ENCODE measurements around the gene ATP8A2. TPM values are rescaled to one million over a fixed set of nuclear protein-coding genes. Genes with fewer than 3 reads are reported as not detected.

ATP8A2 gene
- total and polyA plus RNA-seq, 5 donors = 0.09 to 0.65 (median 0.22) TPM

GRCh38 chr13:25731037-25731436 lies 359.3 kb downstream of the ATP8A2 start:
- DNase-seq (no peak), ATAC-seq (no peak)
- no peaks in the 10 kb centered on the region for H3K4me1 ChIP-seq (ENCODE audit: control insufficient read depth, insufficient read depth, low read length)
- 81% methylated on average over 4 of the region's 4 CpGs for WGBS
- H3K27ac ChIP-seq (ENCODE audit: low read length) = no peak overlapping the region
- intact Hi-C loops (cut with DNase I) = no loop called here
- H3K27me3 ChIP-seq (ENCODE audit: control insufficient read depth, insufficient read depth) = no peaks in the 10 kb centered on the region
- no peaks in the 10 kb centered on the region for H3K9me3 ChIP-seq (ENCODE audit: control insufficient read depth, low read length)
- no peak overlapping the region for H3K4me3 ChIP-seq (ENCODE audit: low read length)

DNA sequence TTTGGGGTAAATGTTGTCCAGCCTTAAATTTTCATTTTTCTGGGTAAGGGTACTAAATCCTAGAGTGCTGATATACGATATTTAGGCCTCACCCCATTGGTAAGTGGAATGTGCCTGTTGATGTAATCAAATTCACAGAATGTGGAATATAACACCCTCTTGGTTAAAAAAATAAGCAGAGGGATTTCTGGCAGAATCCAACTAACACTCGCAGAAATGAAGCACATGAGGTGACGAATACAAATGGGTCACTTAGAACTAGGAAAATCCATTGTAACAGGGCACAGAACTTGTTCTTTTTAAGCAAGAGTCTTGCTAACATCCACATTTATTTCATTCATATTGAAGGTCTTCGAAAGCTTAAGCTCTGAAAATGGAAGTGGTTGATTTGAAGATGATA lies 359.8 kb downstream of the ATP8A2 start:
- DNase-seq = no peak
- H3K27ac ChIP-seq (ENCODE audit: low read length) = no peak overlapping the region
- WGBS = 84% methylated on average over 4 of the region's 4 CpGs
- no peaks in the 10 kb centered on the region for H3K27me3 ChIP-seq (ENCODE audit: control insufficient read depth, insufficient read depth)
- no peak overlapping the region for H3K4me3 ChIP-seq (ENCODE audit: low read length)
- H3K9me3 ChIP-seq (ENCODE audit: control insufficient read depth, low read length) = no peaks in the 10 kb centered on the region
- intact Hi-C loops (cut with DNase I) = no loop called here
- H3K4me1 ChIP-seq (ENCODE audit: control insufficient read depth, insufficient read depth, low read length) = no peaks in the 10 kb centered on the region
- no peak for ATAC-seq

- WGBS = 46% methylated on average over 7 of the region's 7 CpGs
- no peak for DNase-seq
- Histone ChIP-seq H3K9me3 (ENCODE audit: control insufficient read depth, low read length) (no peaks in the 10 kb centered on the region), H3K4me1 (ENCODE audit: control insufficient read depth, insufficient read depth, low read length) (no peaks in the 10 kb centered on the region), H3K4me3 (ENCODE audit: low read length) (no peak overlapping the region), H3K27ac (ENCODE audit: low read length) (no peak overlapping the region), H3K27me3 (ENCODE audit: control insufficient read depth, insufficient read depth) (no peaks in the 10 kb centered on the region)
- no peak for ATAC-seq
- intact Hi-C loops (cut with DNase I) = no loop called here
These were observed 360.5 kb downstream of the ATP8A2 start for GRCh38 chr13:25732111-25732865.

DNA sequence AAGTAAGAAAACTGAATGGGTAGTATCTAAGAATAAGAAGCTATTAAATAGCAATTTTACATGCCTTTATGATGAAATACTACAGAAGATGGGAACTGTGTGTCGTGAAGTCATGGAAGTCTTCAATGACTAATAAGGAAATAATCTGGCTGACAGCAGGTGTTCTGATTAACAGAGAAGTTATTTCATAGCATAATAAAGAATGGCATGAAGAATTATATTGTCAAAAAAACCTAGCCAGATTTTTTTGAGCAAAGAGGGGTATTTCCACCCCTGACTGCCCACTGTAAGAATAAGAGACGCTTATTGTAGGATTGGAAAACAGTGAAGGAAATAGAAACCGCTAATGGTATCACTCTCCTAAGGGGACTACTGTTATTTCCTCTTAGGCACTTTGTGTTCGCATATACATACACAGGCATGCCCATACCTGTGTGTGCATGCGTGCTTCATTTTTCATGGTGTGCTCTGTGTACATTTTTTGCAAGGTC lies 361.3 kb downstream of the ATP8A2 start:
- intact Hi-C loops (cut with DNase I) = no loop called here
- DNase-seq (no peak), ATAC-seq (no peak)
- no peaks in the 10 kb centered on the region for H3K4me1 ChIP-seq (ENCODE audit: control insufficient read depth, insufficient read depth, low read length)
- 85% methylated on average over 5 of the region's 5 CpGs for WGBS
- H3K9me3 ChIP-seq (ENCODE audit: control insufficient read depth, low read length) = no peaks in the 10 kb centered on the region
- no peak overlapping the region for H3K27ac ChIP-seq (ENCODE audit: low read length)
- no peak overlapping the region for H3K4me3 ChIP-seq (ENCODE audit: low read length)
- H3K27me3 ChIP-seq (ENCODE audit: control insufficient read depth, insufficient read depth) = no peaks in the 10 kb centered on the region

DNA sequence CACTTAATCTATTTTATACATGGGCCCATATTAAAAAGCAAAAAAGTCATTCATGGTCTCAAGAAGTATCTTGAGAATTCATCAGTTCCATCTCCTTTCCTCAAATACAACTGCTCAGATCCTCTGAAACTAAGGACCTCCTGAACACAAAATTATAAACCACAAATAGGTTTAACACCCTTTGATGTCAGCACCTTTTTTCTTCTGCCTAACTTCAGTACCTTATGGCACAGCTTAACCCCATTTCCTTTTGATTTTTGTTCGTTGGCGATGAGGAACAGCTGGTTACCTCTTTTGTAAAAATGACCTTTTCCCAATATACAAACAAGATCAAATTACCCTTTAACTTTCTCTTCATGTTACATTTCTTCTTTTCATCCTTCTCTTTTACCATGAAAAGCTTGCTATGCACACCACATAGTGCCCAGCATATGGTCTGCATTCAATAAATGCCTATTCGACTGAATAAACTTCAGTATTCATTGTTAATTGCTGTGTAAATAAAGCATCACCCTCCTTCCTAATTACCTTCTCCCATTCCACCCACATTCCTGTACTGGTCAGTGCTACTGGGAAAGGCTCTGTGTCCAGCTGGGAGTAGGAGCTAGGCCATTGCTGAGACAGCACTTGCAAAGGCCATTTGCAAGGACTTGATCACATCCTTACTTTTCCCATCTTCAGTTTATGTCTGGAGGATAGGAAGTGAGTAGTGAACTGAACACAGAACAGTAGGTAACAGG lies 362.1 kb downstream of the ATP8A2 start:
- Histone ChIP-seq H3K9me3 (ENCODE audit: control insufficient read depth, low read length) (no peaks in the 10 kb centered on the region), H3K4me1 (ENCODE audit: control insufficient read depth, insufficient read depth, low read length) (no peaks in the 10 kb centered on the region), H3K27ac (ENCODE audit: low read length) (no peak overlapping the region), H3K4me3 (ENCODE audit: low read length) (no peak overlapping the region), H3K27me3 (ENCODE audit: control insufficient read depth, insufficient read depth) (no peaks in the 10 kb centered on the region)
- intact Hi-C loops (cut with DNase I) = no loop called here
- ATAC-seq (no peak), DNase-seq (no peak)
- WGBS = 85% methylated on average over 3 of the region's 3 CpGs

DNA sequence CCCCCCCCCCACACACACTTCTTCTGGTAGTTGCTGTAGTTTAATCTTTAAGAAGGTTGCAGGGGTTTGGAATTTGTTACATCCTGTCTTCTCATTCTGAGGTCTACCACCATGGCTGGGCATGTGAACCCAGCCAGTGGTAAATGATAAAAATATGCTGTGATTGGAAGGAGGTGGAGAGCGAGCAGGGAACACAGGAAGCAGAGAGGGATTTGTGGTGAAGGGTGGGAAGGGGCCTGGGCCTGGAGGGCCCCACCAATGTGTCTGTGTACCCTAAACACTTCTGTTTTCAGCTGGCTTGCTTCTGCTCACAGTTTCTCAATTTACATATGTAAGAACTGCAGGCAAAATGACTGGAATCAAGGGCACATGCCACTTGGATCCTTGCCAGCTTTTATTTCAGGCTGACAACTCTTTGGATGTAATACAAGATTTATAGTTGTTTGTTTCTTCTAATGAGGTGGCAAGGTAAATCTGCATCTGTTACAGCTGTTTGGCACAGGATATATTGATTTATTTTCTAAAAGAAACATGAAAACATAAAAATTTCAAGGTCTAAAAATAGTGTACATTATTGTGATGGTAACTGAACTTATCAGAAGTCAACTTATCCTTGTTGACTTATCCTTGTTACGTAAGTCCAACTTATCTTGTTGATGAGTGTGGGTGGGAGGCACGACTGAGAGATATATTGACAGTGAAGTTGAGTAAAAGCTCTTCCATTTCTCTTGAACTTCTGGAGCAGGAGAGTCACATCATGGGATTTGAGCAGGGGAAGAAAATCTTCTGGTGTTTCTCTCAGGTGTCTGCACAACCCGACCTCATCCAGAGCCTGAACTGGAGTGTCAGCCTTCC lies 366.8 kb downstream of the ATP8A2 start:
- H3K27me3 ChIP-seq (ENCODE audit: control insufficient read depth, insufficient read depth) = no peaks in the 10 kb centered on the region
- H3K4me3 ChIP-seq (ENCODE audit: low read length) = no peak overlapping the region
- no peak for ATAC-seq
- H3K27ac ChIP-seq (ENCODE audit: low read length) = no peak overlapping the region
- 41% methylated on average over 4 of the region's 4 CpGs for WGBS
- no peak for DNase-seq
- peaks cover 2% of the 10 kb centered on the region for H3K4me1 ChIP-seq (ENCODE audit: control insufficient read depth, insufficient read depth, low read length)
- no peaks in the 10 kb centered on the region for H3K9me3 ChIP-seq (ENCODE audit: control insufficient read depth, low read length)
- intact Hi-C loops (cut with DNase I) = no loop called here

- WGBS = 66% methylated on average over 1 of the region's 1 CpG
- peaks cover 4% of the 10 kb centered on the region for H3K4me1 ChIP-seq (ENCODE audit: control insufficient read depth, insufficient read depth, low read length)
These were observed 367.6 kb downstream of the ATP8A2 start for GRCh38 chr13:25739376-25739775.

GRCh38 chr13:25741796-25742195 lies 370.0 kb downstream of the ATP8A2 start:
- peaks cover 4% of the 10 kb centered on the region for H3K4me1 ChIP-seq (ENCODE audit: control insufficient read depth, insufficient read depth, low read length)
- H3K9me3 ChIP-seq (ENCODE audit: control insufficient read depth, low read length) = no peaks in the 10 kb centered on the region
- H3K27me3 ChIP-seq (ENCODE audit: control insufficient read depth, insufficient read depth) = no peaks in the 10 kb centered on the region
- intact Hi-C loops (cut with DNase I) = no loop called here
- no peak overlapping the region for H3K27ac ChIP-seq (ENCODE audit: low read length)
- no peak overlapping the region for H3K4me3 ChIP-seq (ENCODE audit: low read length)
- ATAC-seq (no peak), DNase-seq (no peak)
- 94% methylated on average over 5 of the region's 5 CpGs for whole genome bisulfite sequencing

More at GRCh38 chr13:25739376-25739775, 367.6 kb downstream of the ATP8A2 start:
- ATAC-seq (no peak), DNase-seq (no peak)
- H3K27me3 ChIP-seq (ENCODE audit: control insufficient read depth, insufficient read depth) = no peaks in the 10 kb centered on the region
- H3K27ac ChIP-seq (ENCODE audit: low read length) = no peak overlapping the region
- no peak overlapping the region for H3K4me3 ChIP-seq (ENCODE audit: low read length)
- intact Hi-C loops (cut with DNase I) = no loop called here
- H3K9me3 ChIP-seq (ENCODE audit: control insufficient read depth, low read length) = no peaks in the 10 kb centered on the region

DNA sequence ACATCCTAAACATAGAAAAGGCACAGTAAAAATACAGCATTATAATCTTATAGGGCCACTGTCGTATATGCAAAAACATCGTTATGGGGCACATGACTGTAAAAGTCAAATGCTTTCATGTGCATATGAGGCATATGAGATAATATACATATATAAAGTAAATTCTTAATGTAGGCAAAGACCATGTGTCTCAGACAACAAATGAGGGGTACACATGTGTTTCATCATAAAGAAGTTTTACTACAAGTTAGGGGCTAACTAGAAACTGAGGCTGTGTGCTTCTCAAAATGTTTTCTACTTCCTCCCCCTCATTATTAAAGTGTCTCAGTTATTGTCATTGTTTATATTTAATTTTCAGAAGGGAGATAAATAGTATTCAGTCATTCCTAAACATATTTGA lies 370.4 kb downstream of the ATP8A2 start:
- Histone ChIP-seq H3K27me3 (ENCODE audit: control insufficient read depth, insufficient read depth) (no peaks in the 10 kb centered on the region), H3K9me3 (ENCODE audit: control insufficient read depth, low read length) (no peaks in the 10 kb centered on the region), H3K27ac (ENCODE audit: low read length) (no peak overlapping the region), H3K4me3 (ENCODE audit: low read length) (no peak overlapping the region), H3K4me1 (ENCODE audit: control insufficient read depth, insufficient read depth, low read length) (peaks cover 4% of the 10 kb centered on the region)
- DNase-seq (no peak), ATAC-seq (no peak)
- intact Hi-C loops (cut with DNase I) = no loop called here
- WGBS = 95% methylated on average over 2 of the region's 2 CpGs

DNA sequence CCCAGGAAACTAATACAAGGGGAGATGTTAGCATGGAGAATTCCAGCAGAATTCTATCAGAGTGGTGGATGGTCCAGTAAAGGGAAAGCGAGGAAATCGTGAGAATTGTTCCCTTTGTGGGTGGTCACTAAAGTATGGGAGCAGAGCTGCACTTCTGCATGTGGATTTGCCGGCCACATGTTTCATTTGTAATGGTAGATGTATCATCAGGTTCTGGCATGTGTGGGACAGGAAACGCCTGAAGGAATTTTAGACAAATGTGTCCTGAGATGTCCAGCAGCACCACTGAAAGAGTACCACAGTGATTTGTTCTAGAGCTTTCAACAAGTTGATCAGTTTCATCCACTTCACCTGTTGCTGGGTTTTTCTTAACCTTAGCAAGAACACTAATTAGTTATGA lies 371.6 kb downstream of the ATP8A2 start:
- H3K4me1 ChIP-seq (ENCODE audit: control insufficient read depth, insufficient read depth, low read length) = peaks cover 4% of the 10 kb centered on the region
- H3K9me3 ChIP-seq (ENCODE audit: control insufficient read depth, low read length) = no peaks in the 10 kb centered on the region
- no peaks in the 10 kb centered on the region for H3K27me3 ChIP-seq (ENCODE audit: control insufficient read depth, insufficient read depth)
- no peak for ATAC-seq
- no peak overlapping the region for H3K27ac ChIP-seq (ENCODE audit: low read length)
- no peak for DNase-seq
- intact Hi-C loops (cut with DNase I) = no loop called here
- H3K4me3 ChIP-seq (ENCODE audit: low read length) = no peak overlapping the region
- WGBS = 89% methylated on average over 4 of the region's 4 CpGs

DNA sequence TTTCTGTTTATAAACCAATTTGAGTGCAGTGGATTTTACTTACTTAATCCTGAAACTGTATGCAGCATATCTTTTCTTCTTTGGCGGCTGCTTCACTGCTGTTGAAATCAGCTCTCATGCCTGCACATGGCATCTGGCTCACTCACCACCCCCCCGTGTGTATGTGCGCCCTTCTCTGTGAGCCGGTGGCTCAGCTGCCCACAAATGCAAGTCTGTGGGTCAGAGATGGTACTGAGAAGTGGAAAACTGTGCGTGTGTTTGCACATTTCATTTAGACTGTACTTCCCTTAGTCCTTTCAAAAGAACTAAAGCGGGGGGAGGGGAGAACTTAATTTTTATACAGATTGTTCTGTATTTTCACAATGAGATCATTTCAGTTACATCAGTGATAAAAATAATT lies 372.4 kb downstream of the ATP8A2 start:
- Histone ChIP-seq H3K4me1 (ENCODE audit: control insufficient read depth, insufficient read depth, low read length) (peaks cover 2% of the 10 kb centered on the region), H3K9me3 (ENCODE audit: control insufficient read depth, low read length) (no peaks in the 10 kb centered on the region), H3K27me3 (ENCODE audit: control insufficient read depth, insufficient read depth) (no peaks in the 10 kb centered on the region), H3K27ac (ENCODE audit: low read length) (no peak overlapping the region), H3K4me3 (ENCODE audit: low read length) (no peak overlapping the region)
- DNase-seq = no peak
- intact Hi-C loops (cut with DNase I) = no loop called here
- no peak for ATAC-seq
- WGBS = 41% methylated on average over 6 of the region's 6 CpGs
